Measurements from ENCODE around the gene NRG3. TPM values are rescaled to one million over a fixed set of nuclear protein-coding genes. Genes with fewer than 3 reads are reported as not detected.

Gene NRG3
- total and polyA plus RNA-seq, 2 of the 8 experiments (the other 6 are each of a cell fraction or from before 2014, with no cell fraction given): 4.2 to 5.0 TPM

- H4K8ac ChIP-seq (ENCODE audit: extremely low read depth, insufficient read depth, low read length): no peak overlapping the region
- no peak overlapping the region for H3K4me2 ChIP-seq (ENCODE audit: insufficient read depth in 1 of 2, low read depth in 2 of 2, low read length in 2 of 2)
- no peak overlapping the region for H3K4ac ChIP-seq (replicated peaks; ENCODE audit: insufficient read length, low read depth, low read length)
- no peak overlapping the region for H4K5ac ChIP-seq (ENCODE audit: insufficient read length, low read depth, low read length)
- no peak overlapping the region for H3K56ac ChIP-seq (replicated peaks; ENCODE audit: insufficient read length, low read depth, low read length)
- no peaks in the 10 kb centered on the region for H4K20me1 ChIP-seq (replicated peaks in 1 of 2; ENCODE audit: control insufficient read depth in 1 of 2, insufficient read depth in 2 of 2, low read length in 2 of 2)
- no peaks in the 10 kb centered on the region for H3K27me3 ChIP-seq (replicated peaks in 1 of 4; ENCODE audit: control insufficient read depth in 3 of 4, extremely low read depth in 1 of 4, insufficient read depth in 3 of 4, low read length in 3 of 4)
- no peak overlapping the region for H3K18ac ChIP-seq (ENCODE audit: extremely low read depth, low read length)
- peaks cover 2% of the 10 kb centered on the region; the same call in 1 of the 2 replicates for H3K23me2 ChIP-seq (ENCODE audit: low read depth, low read length)
- no peaks in the 10 kb centered on the region for H3K9me3 ChIP-seq (ENCODE audit: insufficient read depth in 2 of 2, low read depth in 1 of 2, low read length in 1 of 2)
- H3K36me3 ChIP-seq (ENCODE audit: control insufficient read depth in 2 of 4, insufficient read depth in 4 of 4, low read length in 3 of 4): no peaks in the 10 kb centered on the region
- no peak overlapping the region for H3K9ac ChIP-seq (replicated peaks in 1 of 4; ENCODE audit: extremely low read depth in 1 of 4, low read depth in 3 of 4, low read length in 3 of 4)
- H3K23ac ChIP-seq (ENCODE audit: insufficient read length): no peak overlapping the region
- H2BK12ac ChIP-seq (ENCODE audit: low read depth, low read length): no peak overlapping the region
- H3K4me3 ChIP-seq (ENCODE audit: extremely low read depth in 1 of 4, insufficient read depth in 2 of 4, low read depth in 3 of 4, low read length in 4 of 4): no peak overlapping the region
- no peak overlapping the region for H2BK20ac ChIP-seq (ENCODE audit: low read length)
- 96% methylated on average over 5 of the region's 5 CpGs; no CpG with 5 or more reads in 1 of the 2 experiments for WGBS, 2 experiments (ENCODE audit: extremely low coverage in 1 of 2, insufficient coverage in 1 of 2, insufficient read length in 1 of 2, insufficient replicate concordance in 2 of 2, low coverage in 1 of 2, low lambda C conversion rate in 2 of 2, missing lambda C conversion rate in 1 of 2)
- no peaks in the 10 kb centered on the region for H3K79me1 ChIP-seq (ENCODE audit: low read depth, low read length)
- FAIRE-seq: no peak
- no peak overlapping the region for H4K91ac ChIP-seq (replicated peaks; ENCODE audit: insufficient read length, low read length)
- H2AFZ ChIP-seq (ENCODE audit: low read length): no peak overlapping the region
- peaks cover 0 to 5% (median 2%) of the 10 kb centered on the region in 4 experiments; a peak in 1 of 7 replicates for H3K4me1 ChIP-seq (replicated peaks in 1 of 4; ENCODE audit: control insufficient read depth in 3 of 4, insufficient read depth in 4 of 4, low read length in 3 of 4)
- H3K14ac ChIP-seq (ENCODE audit: insufficient read length): no peak overlapping the region
- no peak overlapping the region for H3K27ac ChIP-seq (ENCODE audit: low read depth, low read length)
- H2BK120ac ChIP-seq (replicated peaks; ENCODE audit: low read depth, low read length): no peak overlapping the region
- POLR2A ChIA-PET (ENCODE audit: partially characterized antibody): no interaction called here
- DNase-seq (ENCODE audit: low read depth in 1 of 2, low spot score in 2 of 2): no peak
- H3K79me2 ChIP-seq (ENCODE audit: control insufficient read depth in 1 of 2, insufficient read depth in 2 of 2, low read length in 2 of 2): no peaks in the 10 kb centered on the region
- no peak overlapping the region for H2BK15ac ChIP-seq (ENCODE audit: low read length)
- CTCF ChIA-PET (ENCODE audit: partially characterized antibody): interaction anchor here (1.6 kb wide), 1 partner anchor 22 kb away, joined by 3 read pairs; no protein-coding TSS in a partner anchor
- H2AK5ac ChIP-seq (ENCODE audit: low read depth, low read length): no peak overlapping the region
- H2BK5ac ChIP-seq (ENCODE audit: low read depth, low read length): no peak overlapping the region
- no peak for TF ChIP-seq CHD1 (IDR thresholded peaks at IDR 0.05; ENCODE audit: low read depth, low read length)
- no peak for TF ChIP-seq GABPA (IDR thresholded peaks at IDR 0.05; ENCODE audit: borderline replicate concordance, insufficient read depth, low read length)
- TF ChIP-seq SIRT6 (IDR thresholded peaks at IDR 0.05; ENCODE audit: low read length): no peak
- no peak for TF ChIP-seq POLR2AphosphoS5 (IDR thresholded peaks at IDR 0.05; ENCODE audit: low read depth, low read length)
- TF ChIP-seq USF2 (IDR thresholded peaks at IDR 0.05; ENCODE audit: low read length): no peak
- TF ChIP-seq CREB1 (IDR thresholded peaks at IDR 0.05): no peak
- TF ChIP-seq JUN (IDR thresholded peaks at IDR 0.05; ENCODE audit: low read depth, low read length): no peak
- TF ChIP-seq CTCF (IDR thresholded peaks at IDR 0.05; ENCODE audit: control extremely low read depth in 1 of 3, insufficient read depth in 1 of 3, low read depth in 1 of 3, low read length in 3 of 3): no peak
- TF ChIP-seq KDM1A (IDR thresholded peaks at IDR 0.05; ENCODE audit: borderline replicate concordance, low read length): no peak
- no peak for TF ChIP-seq SP4 (IDR thresholded peaks at IDR 0.05; ENCODE audit: low read length)
- TF ChIP-seq ZNF274 (IDR thresholded peaks at IDR 0.05; ENCODE audit: borderline replicate concordance, extremely low read depth, low read length): no peak
- no peak for TF ChIP-seq SIX5 (IDR thresholded peaks at IDR 0.05; ENCODE audit: low read depth, low read length)
Measured at GRCh38 chr10:82394987-82395386, 520.0 kb downstream of the NRG3 start.
